Naive thymus-derived CD4-positive, alpha-beta T cell (primary cell): ENCODE measurements around the gene SERPINB1. TPM values are rescaled to one million over a fixed set of nuclear protein-coding genes. Genes with fewer than 3 reads are reported as not detected.
A peak's percentile ranks its signal among the peaks of the same experiment; 100 is the strongest.

ENCODE experiments used
- ATAC-seq: fragments of 150-1000 bp; cut with Tn5 transposase; 2 replicates; pipeline ENCODE4 v1.10.0; 2021; ENCODE audit warnings: mild to moderate bottlenecking, moderate library complexity
- CTCF ChIA-PET: fragments of 350-600 bp; sonication (Branson Sonifier 250); formaldehyde crosslinking; loops from one replicate; lab custom pipeline; 2021; ENCODE audit warnings: antibody characterized with exemption; lab: Charles Lee
- POLR2A ChIA-PET: fragments of 350-600 bp; sonication (Branson Sonifier 250); formaldehyde crosslinking; loops from one replicate; lab custom pipeline; 2021; ENCODE audit warnings: antibody characterized with exemption, inconsistent platforms; lab: Charles Lee
- DNase-seq, 9 donors: peaks; one replicate each; pipeline versions ENCODE4 v3.0.0 to v3.0.0-alpha.2; 2020 to 2022; ENCODE audit warnings: mixed read lengths in 1 of 9
- H3K27ac ChIP-seq: one replicate; pipeline ENCODE4 v1.7.0; 2013; ENCODE audit warnings: mild to moderate bottlenecking, low read depth, low read length, moderate library complexity
- H3K27me3 ChIP-seq, 2 donors: one replicate each; pipeline ENCODE4 v1.7.0; 2013; ENCODE audit warnings: low read length in 2 of 2, mild to moderate bottlenecking in 2 of 2, moderate library complexity in 2 of 2; ENCODE audit not compliant: control insufficient read depth in 2 of 2, insufficient read depth in 2 of 2
- H3K36me3 ChIP-seq, 3 experiments: 1 replicate in 2 of 3; 2 replicates in 1 of 3; pipeline ENCODE4 v1.7.0; 2013; ENCODE audit warnings: low read length in 3 of 3, mild to moderate bottlenecking in 3 of 3, moderate library complexity in 1 of 3; ENCODE audit not compliant: insufficient read depth in 3 of 3, control insufficient read depth in 2 of 3
- H3K4me1 ChIP-seq, 2 donors: one replicate each; pipeline ENCODE4 v1.7.0; 2013; ENCODE audit warnings: low read length in 2 of 2, mild to moderate bottlenecking in 2 of 2, moderate library complexity in 1 of 2; ENCODE audit not compliant: control insufficient read depth in 2 of 2, insufficient read depth in 2 of 2
- H3K4me3 ChIP-seq: 2 replicates; pipeline ENCODE4 v1.7.0; 2013; ENCODE audit warnings: mild to moderate bottlenecking, low read length
- H3K9me3 ChIP-seq, 3 experiments: 1 replicate in 2 of 3; 2 replicates in 1 of 3; pipeline ENCODE4 v1.7.0; 2013; ENCODE audit warnings: low read length in 3 of 3; ENCODE audit not compliant: control insufficient read depth in 2 of 3
- H3K27ac Mint-ChIP-seq, 9 donors: one replicate each; pipeline ENCODE4 v1.8.0; 2020 to 2022; ENCODE audit warnings: mixed read lengths in 9 of 9, mild to moderate bottlenecking in 8 of 9, moderate library complexity in 5 of 9, inconsistent platforms in 2 of 9
- H3K27me3 Mint-ChIP-seq, 5 donors: one replicate each; pipeline ENCODE4 v1.8.0; 2021 to 2022; ENCODE audit warnings: mixed read lengths in 5 of 5, mild to moderate bottlenecking in 1 of 5
- H3K36me3 Mint-ChIP-seq, 5 donors: one replicate each; pipeline ENCODE4 v1.8.0; 2020 to 2022; ENCODE audit warnings: mixed read lengths in 5 of 5, mild to moderate bottlenecking in 3 of 5, inconsistent platforms in 1 of 5
- H3K4me1 Mint-ChIP-seq, 7 donors: one replicate each; pipeline ENCODE4 v1.8.0; 2020 to 2022; ENCODE audit warnings: mixed read lengths in 7 of 7, mild to moderate bottlenecking in 3 of 7, inconsistent platforms in 1 of 7
- H3K4me3 Mint-ChIP-seq, 10 donors: one replicate each; pipeline ENCODE4 v1.8.0; 2020 to 2022; ENCODE audit warnings: mild to moderate bottlenecking in 10 of 10, mixed read lengths in 10 of 10, moderate library complexity in 6 of 10, inconsistent platforms in 2 of 10
- H3K9me3 Mint-ChIP-seq, 11 donors: one replicate each; pipeline ENCODE4 v1.8.0; 2020 to 2022; ENCODE audit warnings: mixed read lengths in 11 of 11, mild to moderate bottlenecking in 4 of 11, inconsistent platforms in 1 of 11, moderate library complexity in 1 of 11
- intact Hi-C, 2 donors: fragments of 100-400 bp; cut with micrococcal nuclease; formaldehyde crosslinking; loops; one replicate each; pipeline ENCODE4 v1.15.1; 2023
- polyA plus RNA-seq, 2 donors: library from polyadenylated mRNA; unstranded; fragments of 300-500 nt; fragmentation: Illumina TruSeq; gene quantifications; one replicate each; pipeline ENCODE4 v1.2.3, GENCODE V29; 2021
- total RNA-seq, 6 experiments: library from RNA in 5 of 6; stranded (reverse) in 5 of 6; gene quantifications; 1 replicate in 5 of 6; 2 replicates in 1 of 6; pipeline ENCODE4 v1.2.3 and lab custom pipeline; 2021 to 2026

The SERPINB1 gene
- total and polyA plus RNA-seq, 7 experiments from 2014 or later: 43.8 to 135 (median 68.8) TPM

DNA sequence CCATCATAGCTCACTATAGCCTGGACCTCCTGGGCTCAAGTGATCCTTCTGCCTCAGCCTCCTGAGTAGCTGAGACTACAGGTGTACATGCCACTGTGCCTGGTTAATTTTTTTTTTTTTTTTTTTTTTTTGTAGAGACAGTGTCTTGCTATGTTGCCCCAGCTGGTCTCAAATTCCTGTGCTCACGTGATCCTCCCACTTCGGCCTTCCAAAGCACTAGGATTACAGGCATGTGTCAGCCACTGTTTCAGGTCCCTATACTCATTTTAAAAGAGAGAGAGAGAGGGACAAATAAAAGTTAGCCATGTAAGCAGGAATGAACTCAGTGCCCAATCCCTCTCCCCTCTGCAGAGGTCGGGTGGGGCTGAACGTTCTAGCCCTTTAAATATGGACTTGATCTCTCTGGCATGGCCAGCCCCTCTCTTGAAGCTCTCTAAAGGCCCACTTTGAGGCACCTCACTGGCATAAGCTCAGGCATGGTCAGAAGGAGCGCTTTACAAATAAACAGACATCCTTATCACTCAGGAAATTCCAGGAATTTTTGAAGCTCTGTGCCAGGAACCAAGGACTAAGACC lies 9.0 kb upstream of the SERPINB1 start:
- POLR2A ChIA-PET: interaction anchor here (0.6 to 5.8 kb wide), 10 partner anchors 8 to 140 kb away, joined by 3 to 71 read pairs (median 4); partner anchors contain the start of genes SERPINB1 and SERPINB9
- Mint-ChIP-seq H3K27ac (peak overlapping the region in 8 of 9 donors; percentile 55 to 82 (median 68)), H3K4me3 (no peak overlapping the region), H3K27me3 (no peaks in the 10 kb centered on the region), H3K36me3 (peaks cover 0 to 15% (median 0%) of the 10 kb centered on the region in 5 donors), H3K9me3 (peaks cover 0 to 5% (median 0%) of the 10 kb centered on the region in 11 donors), H3K4me1 (peaks cover 40 to 65% (median 63%) of the 10 kb centered on the region in 7 donors)
- no peak for DNase-seq
- Histone ChIP-seq H3K9me3 (no peaks in the 10 kb centered on the region), H3K27me3 (no peaks in the 10 kb centered on the region), H3K36me3 (no peaks in the 10 kb centered on the region), H3K27ac (peak overlapping the region; percentile 12), H3K4me1 (peaks cover 33 to 48% of the 10 kb centered on the region in 2 donors), H3K4me3 (no peak overlapping the region)
- no peak for ATAC-seq
- intact Hi-C loops: loop anchor here (10.0 kb wide), 2 partner anchors 604 to 1164 kb away; partner anchors contain the start of gene SLC22A23 (in 1 of the 2)
- CTCF ChIA-PET: interaction anchor here (0.6 to 2.7 kb wide), 8 partner anchors 8 to 204 kb away, joined by 3 to 11 read pairs (median 4); partner anchors contain the start of gene SERPINB1

DNA sequence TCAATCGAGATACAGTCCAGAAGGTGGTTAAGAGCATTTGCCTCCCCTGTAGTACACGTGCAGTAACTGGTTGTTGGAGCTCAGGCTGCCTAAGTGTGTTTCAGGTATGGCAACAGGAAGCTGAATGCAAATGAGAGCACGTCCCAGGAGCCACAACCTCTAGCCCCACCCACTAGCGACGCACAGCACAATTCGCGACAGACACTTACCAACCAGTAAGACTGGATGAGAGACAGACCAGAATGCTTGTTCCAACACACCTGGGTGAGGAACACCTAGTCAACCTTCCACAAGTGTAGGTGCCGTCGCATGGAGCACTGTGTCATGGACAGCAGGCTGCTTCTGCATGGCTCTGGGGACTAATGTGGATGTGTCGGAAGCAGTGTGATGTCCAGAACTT lies 7.2 kb upstream of the SERPINB1 start:
- peak in 7 of 9 donors; percentile 62 to 84 (median 75) for DNase-seq
- Mint-ChIP-seq H3K4me3 (peak overlapping the region; percentile 30 to 83 (median 66)), H3K9me3 (peaks cover 0 to 5% (median 0%) of the 10 kb centered on the region in 11 donors), H3K36me3 (peaks cover 0 to 7% (median 0%) of the 10 kb centered on the region in 5 donors), H3K27ac (peak overlapping the region; percentile 85 to 95 (median 91)), H3K27me3 (no peaks in the 10 kb centered on the region), H3K4me1 (peaks cover 25 to 49% (median 48%) of the 10 kb centered on the region in 7 donors)
- no peak overlapping the region for H3K4me3 ChIP-seq
- intact Hi-C loops: loop anchor here (1.0 to 5.0 kb wide), 2 partner anchors 27 to 208 kb away; no protein-coding TSS in a partner anchor
- ATAC-seq: peak; percentile 82
- no peaks in the 10 kb centered on the region for H3K27me3 ChIP-seq
- peaks cover 16 to 30% of the 10 kb centered on the region in 2 donors for H3K4me1 ChIP-seq
- ChIA-PET CTCF (interaction anchor here (0.6 to 4.8 kb wide), 12 partner anchors 7 to 1289 kb away, joined by 3 to 77 read pairs (median 7); no protein-coding TSS in a partner anchor), POLR2A (interaction anchor here (0.7 to 5.8 kb wide), 18 partner anchors 9 to 142 kb away, joined by 3 to 90 read pairs (median 6); partner anchors contain the start of gene SERPINB9)
- peak overlapping the region; percentile 63 for H3K27ac ChIP-seq
- no peaks in the 10 kb centered on the region for H3K9me3 ChIP-seq
- no peaks in the 10 kb centered on the region for H3K36me3 ChIP-seq

DNA sequence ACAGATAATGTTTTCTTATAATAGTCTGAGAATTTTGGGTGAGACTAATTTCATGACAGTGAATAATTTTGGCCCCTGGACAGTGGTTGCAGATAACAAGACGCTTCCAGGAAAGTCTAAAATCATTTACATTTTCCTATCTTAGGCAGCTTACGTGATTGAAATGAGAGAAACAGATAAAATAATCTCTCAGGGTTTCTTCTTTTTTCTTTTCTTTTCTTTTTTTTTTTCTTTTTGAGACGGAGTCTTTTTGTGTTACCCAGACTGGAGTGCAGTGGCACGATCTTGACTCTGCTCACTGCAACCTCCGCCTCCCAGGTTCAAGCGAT lies 4.2 kb upstream of the SERPINB1 start:
- ChIA-PET POLR2A (interaction anchor here (0.6 to 9.8 kb wide), 22 partner anchors 12 to 222 kb away, joined by 3 to 156 read pairs (median 6); partner anchors contain the start of genes NQO2, RIPK1, SERPINB9 and WRNIP1), CTCF (interaction anchor here (0.6 to 4.8 kb wide), 28 partner anchors 10 to 154 kb away, joined by 3 to 77 read pairs (median 9); partner anchors contain the start of genes NQO2 and SERPINB9)
- Mint-ChIP-seq H3K27ac (peak overlapping the region; percentile 61 to 93 (median 84)), H3K27me3 (no peaks in the 10 kb centered on the region), H3K4me3 (peak overlapping the region in 9 of 10 donors; percentile 27 to 77 (median 63)), H3K9me3 (peaks cover 0 to 5% (median 0%) of the 10 kb centered on the region in 11 donors), H3K36me3 (peaks cover 0 to 10% (median 0%) of the 10 kb centered on the region in 5 donors), H3K4me1 (peaks cover 30 to 58% (median 54%) of the 10 kb centered on the region in 7 donors)
- Histone ChIP-seq H3K36me3 (no peaks in the 10 kb centered on the region), H3K4me3 (no peak overlapping the region), H3K27me3 (no peaks in the 10 kb centered on the region), H3K9me3 (no peaks in the 10 kb centered on the region), H3K4me1 (peaks cover 17 to 36% of the 10 kb centered on the region in 2 donors), H3K27ac (no peak overlapping the region)
- intact Hi-C loops: loop anchor here (1.0 to 5.0 kb wide), 13 partner anchors 8 to 211 kb away; partner anchors contain the start of gene SERPINB9 (in 1 of the 2)
- no peak for DNase-seq
- no peak for ATAC-seq

DNA sequence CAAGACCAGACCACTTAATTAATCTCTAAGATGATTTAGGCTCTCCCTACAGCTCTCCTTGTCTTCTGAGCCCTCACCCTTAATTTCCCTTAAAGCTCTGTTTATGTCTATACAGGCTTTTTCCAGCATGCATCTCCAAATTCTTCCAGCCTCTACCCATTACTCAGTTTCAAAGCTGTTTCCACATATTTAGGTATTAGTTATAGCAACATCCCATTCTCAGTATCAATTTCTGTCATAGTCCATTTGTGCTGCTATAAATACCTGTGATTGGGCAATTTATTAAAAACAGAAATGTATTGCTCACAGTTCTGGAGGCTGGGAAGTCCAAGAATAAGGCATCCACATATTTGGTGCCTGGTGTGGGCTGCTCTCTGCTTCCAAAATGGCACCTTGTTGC lies 2.3 kb upstream of the SERPINB1 start:
- no peak overlapping the region for H3K4me3 ChIP-seq
- H3K9me3 Mint-ChIP-seq: peaks cover 0 to 3% (median 0%) of the 10 kb centered on the region in 11 donors
- peak overlapping the region in 2 of 10 donors; percentile 53 to 100 for H3K4me3 Mint-ChIP-seq
- H3K9me3 ChIP-seq: no peaks in the 10 kb centered on the region
- ChIA-PET CTCF (interaction anchor here (1.0 to 4.0 kb wide), 2 partner anchors 56 to 92 kb away, joined by 6 to 35 read pairs; no protein-coding TSS in a partner anchor), POLR2A (interaction anchor here (0.6 to 9.8 kb wide), 4 partner anchors 14 to 145 kb away, joined by 4 to 156 read pairs (median 14); no protein-coding TSS in a partner anchor)
- H3K36me3 ChIP-seq: no peaks in the 10 kb centered on the region
- intact Hi-C loops: loop anchor here (5.0 kb wide), 3 partner anchors 223 to 1293 kb away; partner anchors contain the start of genes BPHL (in 1 of the 2), ECI2 (in 1 of the 2) and RIPK1 (in 1 of the 2)
- no peaks in the 10 kb centered on the region for H3K27me3 Mint-ChIP-seq
- H3K27ac ChIP-seq: no peak overlapping the region
- H3K27ac Mint-ChIP-seq: peak overlapping the region in 7 of 9 donors; percentile 8 to 96 (median 39)
- peaks cover 0 to 19% (median 4%) of the 10 kb centered on the region in 5 donors for H3K36me3 Mint-ChIP-seq
- no peaks in the 10 kb centered on the region for H3K27me3 ChIP-seq
- DNase-seq (no peak), ATAC-seq (no peak)
- peaks cover 46 to 73% (median 67%) of the 10 kb centered on the region in 7 donors for H3K4me1 Mint-ChIP-seq
- H3K4me1 ChIP-seq: peaks cover 24 to 48% of the 10 kb centered on the region in 2 donors

DNA sequence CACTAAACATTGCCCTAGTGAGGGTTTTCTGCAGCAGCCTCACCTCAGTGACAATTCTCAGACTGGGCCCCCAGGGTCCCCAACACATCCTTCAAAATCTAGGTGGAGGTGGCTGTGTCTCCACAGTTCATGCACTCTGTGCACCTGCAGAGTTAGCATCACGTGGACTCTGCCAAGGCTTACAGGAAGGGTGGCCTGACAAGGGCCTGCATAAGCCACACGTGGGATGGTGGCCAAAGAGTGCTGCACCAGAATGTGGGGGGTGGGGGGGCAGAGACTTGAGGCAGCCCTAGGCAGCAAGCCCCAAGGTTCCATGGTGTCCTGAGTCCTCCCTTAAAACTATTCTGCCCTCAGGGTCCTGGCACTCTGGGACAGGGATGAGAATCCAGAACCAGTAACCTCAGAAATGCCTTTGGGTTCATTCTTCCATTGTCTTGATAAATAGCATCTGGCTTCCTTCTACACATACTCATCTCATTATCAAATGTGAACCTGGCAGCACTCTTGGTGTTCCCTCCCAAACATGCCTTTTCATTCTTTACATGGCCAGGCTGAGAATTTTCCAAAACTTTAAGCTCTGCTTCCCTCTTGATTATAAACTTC lies 1.6 kb upstream of the SERPINB1 start:
- ATAC-seq (no peak), DNase-seq (no peak)
- H3K4me1 Mint-ChIP-seq: peaks cover 39 to 71% (median 63%) of the 10 kb centered on the region in 7 donors
- CTCF ChIA-PET: interaction anchor here (1.0 to 4.0 kb wide), 3 partner anchors 55 to 92 kb away, joined by 6 to 35 read pairs (median 12); no protein-coding TSS in a partner anchor
- H3K36me3 Mint-ChIP-seq: peaks cover 0 to 17% (median 5%) of the 10 kb centered on the region in 5 donors
- no peaks in the 10 kb centered on the region for H3K27me3 ChIP-seq
- POLR2A ChIA-PET: interaction anchor here (1.6 to 9.8 kb wide), 9 partner anchors 15 to 146 kb away, joined by 5 to 156 read pairs (median 17); no protein-coding TSS in a partner anchor
- no peaks in the 10 kb centered on the region for H3K9me3 ChIP-seq
- peak overlapping the region; percentile 8 to 96 (median 79) for H3K27ac Mint-ChIP-seq
- intact Hi-C loops: loop anchor here (2.0 to 5.0 kb wide), 4 partner anchors 16 to 1294 kb away; partner anchors contain the start of genes BPHL (in 1 of the 2), ECI2 (in 1 of the 2) and RIPK1 (in 1 of the 2)
- no peaks in the 10 kb centered on the region for H3K27me3 Mint-ChIP-seq
- H3K9me3 Mint-ChIP-seq: no peaks in the 10 kb centered on the region
- peaks cover 17 to 40% of the 10 kb centered on the region in 2 donors for H3K4me1 ChIP-seq
- peaks cover 0 to 4% (median 3%) of the 10 kb centered on the region in 3 experiments for H3K36me3 ChIP-seq
- no peak overlapping the region for H3K4me3 ChIP-seq
- peak overlapping the region in 8 of 10 donors; percentile 46 to 100 (median 89) for H3K4me3 Mint-ChIP-seq
- H3K27ac ChIP-seq: no peak overlapping the region
